Measurements from ENCODE around the gene ELMOD1.

The ELMOD1 gene

DNA sequence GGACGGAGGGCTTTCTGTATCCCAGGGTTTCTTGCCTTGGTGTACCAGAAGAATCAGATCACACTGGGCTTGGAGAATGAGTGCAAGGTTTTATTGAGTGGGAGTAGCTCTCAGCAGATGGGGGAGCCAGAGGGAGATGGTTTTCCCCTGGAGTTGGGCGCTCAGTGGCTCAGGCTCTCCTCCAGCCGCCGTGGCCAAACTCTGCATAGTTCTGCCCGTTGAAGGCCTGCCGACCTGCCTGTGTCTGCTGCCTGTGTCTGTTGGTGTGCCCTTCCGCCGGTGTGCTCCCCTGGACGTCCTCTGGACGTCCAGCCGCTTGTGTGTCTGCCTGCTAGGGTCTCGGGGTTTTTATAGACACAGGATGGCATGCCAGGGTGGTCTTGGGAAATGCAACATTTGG lies 20.9 kb upstream of the ELMOD1 start:
- POLR2A ChIA-PET, result no interaction called here
- CTCF ChIA-PET, result interaction anchor here (0.6 to 1.0 kb wide), 3 partner anchors 81 to 125 kb away, joined by 3 read pairs; no protein-coding TSS in a partner anchor
- TF ChIP-seq ZNF768 (tag by site-specific recombination; IDR thresholded peaks at IDR 0.05) (no peak), ZNF16 (tag by site-specific recombination; IDR thresholded peaks at IDR 0.05; ENCODE audit: low read depth) (no peak), CTCF (tag by site-specific recombination; IDR thresholded peaks at IDR 0.05) (no peak), ZNF530 (tag by site-specific recombination; IDR thresholded peaks at IDR 0.05; ENCODE audit: low read depth) (no peak), ZNF23 (tag by site-specific recombination; IDR thresholded peaks at IDR 0.05; ENCODE audit: borderline replicate concordance) (no peak), KLF9 (tag by site-specific recombination; IDR thresholded peaks at IDR 0.05; ENCODE audit: low read depth) (no peak), ZBTB7A (tag by site-specific recombination; IDR thresholded peaks at IDR 0.05; ENCODE audit: low read depth) (no peak), BCL11A (tag by site-specific recombination; IDR thresholded peaks at IDR 0.05; ENCODE audit: low read depth) (no peak), SCRT2 (tag by site-specific recombination; IDR thresholded peaks at IDR 0.05) (no peak), ZNF571 (tag by site-specific recombination; IDR thresholded peaks at IDR 0.05) (no peak), ZNF10 (tag by site-specific recombination; IDR thresholded peaks at IDR 0.05) (no peak), ZNF623 (tag by site-specific recombination; IDR thresholded peaks at IDR 0.05) (no peak), ZNF792 (tag by site-specific recombination; IDR thresholded peaks at IDR 0.05) (no peak), ZNF549 (tag by site-specific recombination; IDR thresholded peaks at IDR 0.05) (no peak), TRIM28 (IDR thresholded peaks at IDR 0.05; ENCODE audit: borderline replicate concordance, low read length) (no peak)
- TF ChIP-seq, protein P1, sequence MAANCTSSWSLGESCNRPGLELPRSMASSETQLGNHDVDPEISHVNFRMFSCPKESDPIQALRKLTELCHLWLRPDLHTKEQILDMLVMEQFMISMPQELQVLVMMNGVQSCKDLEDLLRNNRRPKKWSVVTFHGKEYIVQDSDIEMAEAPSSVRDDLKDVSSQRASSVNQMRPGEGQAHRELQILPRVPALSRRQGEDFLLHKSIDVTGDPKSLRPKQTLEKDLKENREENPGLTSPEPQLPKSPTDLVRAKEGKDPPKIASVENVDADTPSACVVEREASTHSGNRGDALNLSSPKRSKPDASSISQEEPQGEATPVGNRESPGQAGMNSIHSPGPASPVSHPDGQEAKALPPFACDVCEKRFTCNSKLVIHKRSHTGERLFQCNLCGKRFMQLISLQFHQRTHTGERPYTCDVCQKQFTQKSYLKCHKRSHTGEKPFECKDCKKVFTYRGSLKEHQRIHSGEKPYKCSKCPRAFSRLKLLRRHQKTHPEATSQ (tag by site-specific recombination; IDR thresholded peaks at IDR 0.05), result no peak

GRCh38 chr11:107573438-107573837 lies 17.5 kb upstream of the ELMOD1 start:
- H3K4me3 ChIP-seq (ENCODE audit: low read depth, low read length), result no peak overlapping the region
- H3K27ac ChIP-seq (ENCODE audit: extremely low read depth, low read depth, low read length), result no peak overlapping the region
- H3K9me3 ChIP-seq (ENCODE audit: control insufficient read depth, insufficient read depth, low read depth, low read length), result no peaks in the 10 kb centered on the region
- POLR2A ChIA-PET, result no interaction called here
- CTCF ChIA-PET, result interaction anchor here (1.0 to 7.4 kb wide), 5 partner anchors 8 to 168 kb away, joined by 3 to 53 read pairs (median 4); partner anchors contain the start of gene ALKBH8
- no peaks in the 10 kb centered on the region for H3K4me1 ChIP-seq (ENCODE audit: control insufficient read depth, insufficient read depth, low read length)
- no peak for TF ChIP-seq ZNF174 (tag by site-specific recombination; IDR thresholded peaks at IDR 0.05)
- no peak for TF ChIP-seq ZNF23 (tag by site-specific recombination; IDR thresholded peaks at IDR 0.05; ENCODE audit: borderline replicate concordance)
- TF ChIP-seq ZNF26 (tag by site-specific recombination; IDR thresholded peaks at IDR 0.05), result no peak
- no peak for TF ChIP-seq SALL2 (tag by site-specific recombination; IDR thresholded peaks at IDR 0.05; ENCODE audit: borderline replicate concordance)
- no peak for TF ChIP-seq ZNF148 (tag by site-specific recombination; IDR thresholded peaks at IDR 0.05; ENCODE audit: borderline replicate concordance)
- TF ChIP-seq ZBTB21 (tag by site-specific recombination; IDR thresholded peaks at IDR 0.05), result no peak
- no peak for TF ChIP-seq ZNF214 (tag by site-specific recombination; IDR thresholded peaks at IDR 0.05; ENCODE audit: borderline replicate concordance)
- no peak for TF ChIP-seq MZF1 (tag by site-specific recombination; IDR thresholded peaks at IDR 0.05; ENCODE audit: borderline replicate concordance)
- TF ChIP-seq ZBTB11 (tag by site-specific recombination; conservative IDR thresholded peaks at IDR 0.05; ENCODE audit: low read depth), result no peak
- H3K36me3 ChIP-seq (ENCODE audit: control insufficient read depth in 2 of 2, insufficient read depth in 1 of 2, low read length in 2 of 2), result no peaks in the 10 kb centered on the region

More for the DNA sequence above, 20.9 kb upstream of the ELMOD1 start:
- Histone ChIP-seq H3K4me3 (ENCODE audit: low read depth, low read length) (no peak overlapping the region), H3K4me1 (ENCODE audit: control insufficient read depth, insufficient read depth, low read length) (no peaks in the 10 kb centered on the region), H3K9me3 (ENCODE audit: control insufficient read depth, insufficient read depth, low read depth, low read length) (no peaks in the 10 kb centered on the region), H3K27ac (ENCODE audit: extremely low read depth, low read depth, low read length) (no peak overlapping the region), H3K36me3 (ENCODE audit: control insufficient read depth in 2 of 2, insufficient read depth in 1 of 2, low read length in 2 of 2) (no peaks in the 10 kb centered on the region)
